HCT116 (cell line): Measurements from ENCODE around the gene BEND7. TPM values are rescaled to one million over a fixed set of nuclear protein-coding genes. Genes with fewer than 3 reads are reported as not detected.

Source experiments
- ATAC-seq: fragments of 200-7000 bp; cut with Tn5 transposase; 2 replicates; pipeline ENCODE4 v1.9.1; 2020; ENCODE audit warnings: mild to moderate bottlenecking, moderate library complexity
- BruUV-seq: library from RNA; stranded (reverse); fragments of 400-500 nt; replicated peaks from 2 replicates; lab custom pipeline; 2021; lab: Mats Ljungman, UMichigan
- CTCF ChIA-PET: fragments of 300-600 bp; sonication (Branson Sonifier 250); formaldehyde crosslinking; loops from one replicate; lab custom pipeline; 2021; ENCODE audit warnings: antibody characterized with exemption; lab: Charles Lee
- POLR2A ChIA-PET: fragments of 300-600, 350-600 bp; sonication (Branson Sonifier 250); formaldehyde crosslinking; loops from one replicate; lab custom pipeline; 2021; ENCODE audit warnings: antibody characterized with exemption; lab: Charles Lee
- RAD21 ChIA-PET, 2 experiments: fragments of 300-600 bp; sonication (Branson Sonifier 250); formaldehyde crosslinking; loops; one replicate each; lab custom pipeline; 2023; ENCODE audit warnings: low total read pairs in 2 of 2; ENCODE audit not compliant: uncharacterized antibody in 2 of 2, unreplicated experiment in 2 of 2, low non-redundant PET in 1 of 2; lab: Charles Lee
- DNase-seq: peaks from one replicate; pipeline ENCODE4 v3.0.0-alpha.2; 2010; ENCODE audit warnings: low read depth, low spot score
- H2AFZ ChIP-seq: fragments of 200-600 bp; shearing (Covaris generic), sonication (generic); 2 replicates; pipeline ENCODE4 v1.6.1; 2017; ENCODE audit warnings: low read depth, mixed run types, mixed read lengths, antibody characterized with exemption, low read length; ENCODE audit not compliant: poor library complexity, severe bottlenecking
- H3K27ac ChIP-seq: 2 replicates; pipeline ENCODE4 v1.5.1; 2012; ENCODE audit warnings: low read depth, low read length
- H3K27me3 ChIP-seq: fragments of 200-600 bp; sonication (generic); 2 replicates; pipeline ENCODE4 v1.6.1; 2016; ENCODE audit warnings: mixed run types, low read length, mixed read lengths; ENCODE audit not compliant: insufficient read depth
- H3K36me3 ChIP-seq, 2 experiments: fragments of 200-500 bp in 1 of 2; fragments of 200-600 bp in 1 of 2; sonication (Bioruptor generic) in 1 of 2; sonication (generic) in 1 of 2; 2 replicates each; pipeline versions ENCODE4 v1.5.1 to v1.6.1; 2014 to 2016; ENCODE audit warnings: low read length in 2 of 2, inconsistent platforms in 1 of 2, mixed read lengths in 1 of 2, mixed run types in 1 of 2; ENCODE audit not compliant: insufficient read depth in 2 of 2, control insufficient read depth in 1 of 2
- H3K4me1 ChIP-seq, 2 experiments: fragments of 200-600 bp in 1 of 2; sonication (generic) in 1 of 2; 2 replicates each; pipeline versions ENCODE4 v1.5.1 to v1.6.1; 2012 to 2017; ENCODE audit warnings: low read length in 2 of 2, inconsistent platforms in 1 of 2, mild to moderate bottlenecking in 1 of 2, mixed read lengths in 1 of 2, mixed run types in 1 of 2, moderate library complexity in 1 of 2; ENCODE audit not compliant: insufficient read depth in 2 of 2, control insufficient read depth in 1 of 2
- H3K4me2 ChIP-seq: fragments of 200-600 bp; sonication (generic); 2 replicates; pipeline ENCODE4 v1.6.1; 2017; ENCODE audit warnings: mixed run types, low read length, mixed read lengths
- H3K4me3 ChIP-seq, 2 experiments: fragments of 200-600 bp in 1 of 2; sonication (generic) in 1 of 2; replicated peaks in 1 of 2; 2 replicates each; pipeline ENCODE4 v1.5.1; 2011 to 2016; ENCODE audit warnings: low read length in 2 of 2, control low read depth in 1 of 2, low read depth in 1 of 2, mild to moderate bottlenecking in 1 of 2, mixed read lengths in 1 of 2, mixed run types in 1 of 2
- H3K79me2 ChIP-seq: fragments of 200-600 bp; sonication (generic); 2 replicates; pipeline ENCODE4 v1.6.1; 2017; ENCODE audit warnings: mild to moderate bottlenecking, mixed run types, low read length, moderate library complexity, mixed read lengths; ENCODE audit not compliant: insufficient read depth
- H3K9ac ChIP-seq: fragments of 200-600 bp; sonication (generic); 2 replicates; pipeline ENCODE4 v1.6.1; 2016; ENCODE audit warnings: low read length, mixed read lengths
- H3K9me2 ChIP-seq: fragments of 200-600 bp; sonication (generic), shearing (Covaris generic); 2 replicates; pipeline ENCODE4 v1.6.1; 2017; ENCODE audit warnings: mixed run types, mild to moderate bottlenecking, moderate library complexity; ENCODE audit not compliant: insufficient read depth
- H3K9me3 ChIP-seq, 2 experiments: fragments of 200-500 bp in 1 of 2; fragments of 200-600 bp in 1 of 2; sonication (Bioruptor generic) in 1 of 2; sonication (generic) in 1 of 2; 2 replicates each; pipeline ENCODE4 v1.6.1; 2014 to 2017; ENCODE audit warnings: low read length in 2 of 2, mixed read lengths in 2 of 2, inconsistent platforms in 1 of 2, low read depth in 1 of 2, mild to moderate bottlenecking in 1 of 2, mixed run types in 1 of 2, moderate library complexity in 1 of 2; ENCODE audit not compliant: control insufficient read depth in 1 of 2, insufficient read depth in 1 of 2
- H4K20me1 ChIP-seq: fragments of 200-600 bp; sonication (generic), shearing (Covaris generic); 2 replicates; pipeline ENCODE4 v1.6.1; 2017; ENCODE audit warnings: mixed run types, mild to moderate bottlenecking, moderate library complexity; ENCODE audit not compliant: insufficient read depth
- CBX3 ChIP-seq: IDR thresholded peaks from 2 replicates; pipeline ENCODE4 v1.6.1; 2012; ENCODE audit warnings: low read depth
- EGR1 ChIP-seq: IDR thresholded peaks from 2 replicates; pipeline ENCODE4 v1.6.1; 2012; ENCODE audit warnings: low read depth
- ELF1 ChIP-seq: IDR thresholded peaks from 2 replicates; pipeline ENCODE4 v1.6.1; 2012; ENCODE audit warnings: low read depth, borderline replicate concordance
- EZH2 ChIP-seq: fragments of 200-600 bp; sonication (generic); IDR thresholded peaks from 2 replicates; pipeline ENCODE4 v1.6.1; 2017; ENCODE audit warnings: antibody characterized with exemption, mixed run types
- FOSL1 ChIP-seq: IDR thresholded peaks from 2 replicates; pipeline ENCODE4 v1.6.1; 2012; ENCODE audit warnings: low read depth
- JUND ChIP-seq: IDR thresholded peaks from 2 replicates; pipeline ENCODE4 v1.6.1; 2012
- RAD21 ChIP-seq: IDR thresholded peaks from 2 replicates; pipeline ENCODE4 v1.6.1; 2012; ENCODE audit warnings: low read depth, mild to moderate bottlenecking
- ZNF274 ChIP-seq: fragments of 200-500 bp; sonication (Bioruptor generic); IDR thresholded peaks from 2 replicates; pipeline ENCODE4 v1.6.1; 2014; ENCODE audit warnings: mild to moderate bottlenecking, low read depth, low read length, inconsistent platforms
- intact Hi-C: fragments of 100-400 bp; cut with micrococcal nuclease; formaldehyde crosslinking; loops from 2 replicates; pipeline ENCODE4 v1.10.0; 2022
- total RNA-seq: library from RNA; stranded (reverse); gene quantifications from one replicate; pipeline ENCODE4 v1.2.1, GENCODE V29; 2021; ENCODE audit not compliant: unreplicated experiment
- TF ChIP-seq, protein P1 (sequence below): IDR thresholded peaks from 2 replicates; pipeline ENCODE4 v1.6.1; 2012

BEND7 gene
- total RNA-seq, 1 experiment from 2014 or later: 13.8 TPM

DNA sequence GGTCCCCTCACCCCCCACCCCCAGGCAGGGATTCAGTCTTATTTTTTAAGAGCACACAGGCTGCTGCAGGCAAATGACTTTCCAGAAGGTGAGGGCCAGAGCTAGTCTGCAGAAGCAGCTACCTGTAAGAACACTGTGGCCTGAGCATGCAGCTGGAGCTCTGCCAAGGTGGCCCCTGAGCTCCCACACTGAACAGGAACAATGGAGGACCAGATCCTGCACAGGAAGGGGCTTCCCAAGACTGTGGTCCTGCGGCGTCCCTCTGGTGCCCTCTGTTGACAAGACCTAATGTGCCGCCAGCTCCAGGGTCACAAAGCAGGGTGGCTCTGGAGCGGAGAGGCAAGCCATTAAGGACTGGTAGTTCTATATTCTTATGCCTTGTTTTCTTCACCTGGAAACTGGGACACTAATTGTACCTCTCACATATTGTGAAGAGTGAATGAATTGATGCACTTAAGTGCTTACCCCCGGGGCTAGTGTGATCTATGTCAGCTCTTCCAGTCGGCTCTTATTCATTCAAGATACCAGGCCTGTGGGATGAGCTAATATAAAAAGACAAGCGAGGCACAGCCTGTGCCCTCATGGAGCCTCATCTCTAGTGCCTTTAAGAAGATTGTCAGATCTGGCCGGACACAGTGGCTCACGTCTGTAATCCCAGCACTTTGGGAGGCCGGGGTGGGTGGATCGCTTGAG lies 8.0 kb upstream of the BEND7 start (continued):
- TF ChIP-seq RAD21: peak; percentile 78

DNA sequence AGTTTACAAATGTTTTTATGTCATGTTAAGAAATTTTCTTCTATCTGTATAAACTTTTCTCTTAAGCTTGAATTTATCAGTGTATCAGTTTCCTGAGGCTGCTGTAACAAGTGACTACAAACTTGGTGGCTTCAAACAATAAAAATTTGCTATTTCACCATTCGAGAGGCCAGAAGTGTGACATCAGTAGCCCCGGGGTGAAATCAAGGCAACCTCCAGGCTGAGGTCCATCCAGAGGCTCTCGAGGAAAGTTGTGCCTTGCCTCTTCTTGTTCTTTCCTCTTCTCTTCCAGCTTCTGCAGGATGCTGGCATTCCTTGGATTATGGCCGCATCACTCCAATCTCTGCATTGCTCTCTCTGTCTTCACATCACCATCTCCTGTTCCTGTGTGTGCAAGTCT lies 6.5 kb upstream of the BEND7 start:
- Histone ChIP-seq H3K36me3 (no peaks in the 10 kb centered on the region), H3K4me3 (no peak overlapping the region), H3K27ac (no peak overlapping the region), H3K9ac (no peak overlapping the region), H3K9me3 (no peaks in the 10 kb centered on the region), H2AFZ (no peak overlapping the region), H3K4me2 (no peak overlapping the region), H3K4me1 (peaks cover 0 to 3% of the 10 kb centered on the region in 2 experiments; a peak in 1 of 4 replicates), H3K79me2 (no peaks in the 10 kb centered on the region), H3K27me3 (no peaks in the 10 kb centered on the region), H4K20me1 (no peaks in the 10 kb centered on the region), H3K9me2 (no peaks in the 10 kb centered on the region)
- DNase-seq: no peak
- ChIA-PET CTCF (interaction anchor here (1.7 kb wide), 1 partner anchor 13 kb away, joined by 3 read pairs; no protein-coding TSS in a partner anchor), RAD21 (no interaction called here), POLR2A (no interaction called here)
- TF ChIP-seq EZH2 (no peak), JUND (no peak), ZNF274 (no peak), RAD21 (no peak), FOSL1 (no peak)
- intact Hi-C loops: no loop called here
- BruUV-seq: no TSS peak
- ATAC-seq: no peak

DNA sequence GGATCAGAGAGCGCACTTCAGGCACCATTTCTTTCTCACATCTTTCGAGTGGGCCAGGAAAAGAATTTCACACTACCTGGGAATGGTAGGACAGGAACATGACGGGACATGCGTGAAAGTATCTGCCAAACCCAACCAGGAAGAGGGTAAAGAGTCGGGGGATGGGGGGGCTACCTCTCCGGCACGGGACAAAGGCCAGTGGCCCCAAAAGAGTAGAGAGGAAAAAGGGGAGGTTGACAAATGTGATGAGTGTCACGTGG lies 830 bp upstream of the BEND7 start:
- ChIA-PET POLR2A (no interaction called here), RAD21 (no interaction called here), CTCF (no interaction called here)
- no peaks in the 10 kb centered on the region for H3K9me2 ChIP-seq
- no peaks in the 10 kb centered on the region for H3K79me2 ChIP-seq
- H3K4me3 ChIP-seq: peak overlapping the region; percentile 49 to 64
- TF ChIP-seq ELF1: no peak
- TF ChIP-seq CBX3: no peak
- TF ChIP-seq EGR1: no peak
- no peak for TF ChIP-seq FOSL1
- TF ChIP-seq, protein P1, sequence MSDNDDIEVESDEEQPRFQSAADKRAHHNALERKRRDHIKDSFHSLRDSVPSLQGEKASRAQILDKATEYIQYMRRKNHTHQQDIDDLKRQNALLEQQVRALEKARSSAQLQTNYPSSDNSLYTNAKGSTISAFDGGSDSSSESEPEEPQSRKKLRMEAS: no peak
- intact Hi-C loops: no loop called here
- peak overlapping the region; percentile 93 for H3K4me2 ChIP-seq
- 0 out of 2 replicates have a peak overlapping the region, but pooled peaks have one; percentile 56 for H3K27ac ChIP-seq
- no TSS peak for BruUV-seq
- ATAC-seq (no peak), DNase-seq (no peak)
- H3K4me1 ChIP-seq: peaks cover 22 to 26% of the 10 kb centered on the region in 2 experiments
- H4K20me1 ChIP-seq: 0 out of 2 replicates have a peak, but pooled peaks cover 2% of the 10 kb centered on the region
- peak overlapping the region; percentile 64 for H3K9ac ChIP-seq
- H3K27me3 ChIP-seq: no peaks in the 10 kb centered on the region
- peak overlapping the region; percentile 10 for H2AFZ ChIP-seq
- H3K36me3 ChIP-seq: peaks cover 2 to 4% of the 10 kb centered on the region in 2 experiments; a peak in 1 of 4 replicates
- no peaks in the 10 kb centered on the region for H3K9me3 ChIP-seq
